ENCODE measurements around the gene UBE2R2. TPM values are rescaled to one million over a fixed set of nuclear protein-coding genes. Genes with fewer than 3 reads are reported as not detected.
"Not testable (repeated sequence)": the region's sequence is repeated elsewhere in the genome, so short reads cannot be mapped to it uniquely, and the experiment has no call there.

Gene UBE2R2
- polyA plus RNA-seq, 1 donor from 2014 or later = 45.0 TPM

DNA sequence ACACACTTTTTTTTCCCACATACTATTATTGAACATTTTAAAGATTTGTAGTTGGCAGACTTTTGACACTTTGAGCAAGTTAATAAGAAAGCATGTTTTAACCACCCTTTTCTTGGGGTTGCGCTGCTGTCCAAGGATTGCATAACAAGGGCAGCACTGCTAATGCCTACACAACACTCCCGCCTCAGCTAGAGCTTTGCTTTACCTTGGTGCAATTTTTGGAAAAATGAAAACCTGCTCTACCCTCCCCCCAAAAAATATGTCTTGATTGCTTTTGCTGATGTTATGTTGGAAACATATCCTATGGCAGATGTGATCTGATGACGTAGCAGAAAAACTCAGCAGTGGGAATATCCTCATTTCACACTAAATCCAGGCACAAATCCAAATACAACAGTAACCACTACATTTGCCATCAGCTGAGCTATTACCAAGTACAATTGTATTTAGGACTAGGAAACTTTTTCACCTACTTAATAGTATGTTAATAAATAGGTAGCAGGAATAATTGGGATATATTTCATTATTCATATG, 51.5 kb downstream of the UBE2R2 start:
- no peaks in the 10 kb centered on the region for H3K9me2 ChIP-seq (ENCODE audit: insufficient read depth, low read length)
- no peaks in the 10 kb centered on the region for H3K36me3 ChIP-seq (ENCODE audit: insufficient read depth, low read length)
- H3K9ac ChIP-seq (ENCODE audit: low read length) = no peak overlapping the region
- H3K4me2 ChIP-seq (ENCODE audit: low read length) = no peak overlapping the region
- no peak overlapping the region for H3K4me3 ChIP-seq (ENCODE audit: low read length)
- no peaks in the 10 kb centered on the region for H3K9me3 ChIP-seq (ENCODE audit: low read length)
- no peaks in the 10 kb centered on the region for H4K20me1 ChIP-seq (ENCODE audit: insufficient read depth)
- H3K27me3 ChIP-seq (ENCODE audit: insufficient read depth, low read depth, low read length) = no peaks in the 10 kb centered on the region
- no peak overlapping the region for H2AFZ ChIP-seq (ENCODE audit: low read depth, low read length)
- no peak overlapping the region for H3K27ac ChIP-seq (ENCODE audit: low read length)
- H3F3A ChIP-seq (ENCODE audit: insufficient read depth, low read length, poor library complexity, severe bottlenecking) = peaks cover 2% of the 10 kb centered on the region
- H3K79me2 ChIP-seq (replicated peaks; ENCODE audit: insufficient read depth, low read length) = peaks cover 75% of the 10 kb centered on the region
- TF ChIP-seq RAD21 (conservative IDR thresholded peaks at IDR 0.05) (no peak), POLR2AphosphoS5 (IDR thresholded peaks at IDR 0.05) (no peak), EZH2 (IDR thresholded peaks at IDR 0.05; ENCODE audit: borderline replicate concordance, insufficient read depth, low read length, poor library complexity, severe bottlenecking) (no peak), MXI1 (conservative IDR thresholded peaks at IDR 0.05; ENCODE audit: poor library complexity, severe bottlenecking) (no peak), SMC3 (conservative IDR thresholded peaks at IDR 0.05; ENCODE audit: poor library complexity) (no peak), EP300 (conservative IDR thresholded peaks at IDR 0.05; ENCODE audit: poor library complexity, severe bottlenecking) (no peak)
- TF ChIP-seq, protein P1, sequence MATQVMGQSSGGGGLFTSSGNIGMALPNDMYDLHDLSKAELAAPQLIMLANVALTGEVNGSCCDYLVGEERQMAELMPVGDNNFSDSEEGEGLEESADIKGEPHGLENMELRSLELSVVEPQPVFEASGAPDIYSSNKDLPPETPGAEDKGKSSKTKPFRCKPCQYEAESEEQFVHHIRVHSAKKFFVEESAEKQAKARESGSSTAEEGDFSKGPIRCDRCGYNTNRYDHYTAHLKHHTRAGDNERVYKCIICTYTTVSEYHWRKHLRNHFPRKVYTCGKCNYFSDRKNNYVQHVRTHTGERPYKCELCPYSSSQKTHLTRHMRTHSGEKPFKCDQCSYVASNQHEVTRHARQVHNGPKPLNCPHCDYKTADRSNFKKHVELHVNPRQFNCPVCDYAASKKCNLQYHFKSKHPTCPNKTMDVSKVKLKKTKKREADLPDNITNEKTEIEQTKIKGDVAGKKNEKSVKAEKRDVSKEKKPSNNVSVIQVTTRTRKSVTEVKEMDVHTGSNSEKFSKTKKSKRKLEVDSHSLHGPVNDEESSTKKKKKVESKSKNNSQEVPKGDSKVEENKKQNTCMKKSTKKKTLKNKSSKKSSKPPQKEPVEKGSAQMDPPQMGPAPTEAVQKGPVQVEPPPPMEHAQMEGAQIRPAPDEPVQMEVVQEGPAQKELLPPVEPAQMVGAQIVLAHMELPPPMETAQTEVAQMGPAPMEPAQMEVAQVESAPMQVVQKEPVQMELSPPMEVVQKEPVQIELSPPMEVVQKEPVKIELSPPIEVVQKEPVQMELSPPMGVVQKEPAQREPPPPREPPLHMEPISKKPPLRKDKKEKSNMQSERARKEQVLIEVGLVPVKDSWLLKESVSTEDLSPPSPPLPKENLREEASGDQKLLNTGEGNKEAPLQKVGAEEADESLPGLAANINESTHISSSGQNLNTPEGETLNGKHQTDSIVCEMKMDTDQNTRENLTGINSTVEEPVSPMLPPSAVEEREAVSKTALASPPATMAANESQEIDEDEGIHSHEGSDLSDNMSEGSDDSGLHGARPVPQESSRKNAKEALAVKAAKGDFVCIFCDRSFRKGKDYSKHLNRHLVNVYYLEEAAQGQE (IDR thresholded peaks at IDR 0.05; ENCODE audit: borderline replicate concordance) = no peak
- TF ChIP-seq, protein P2, sequence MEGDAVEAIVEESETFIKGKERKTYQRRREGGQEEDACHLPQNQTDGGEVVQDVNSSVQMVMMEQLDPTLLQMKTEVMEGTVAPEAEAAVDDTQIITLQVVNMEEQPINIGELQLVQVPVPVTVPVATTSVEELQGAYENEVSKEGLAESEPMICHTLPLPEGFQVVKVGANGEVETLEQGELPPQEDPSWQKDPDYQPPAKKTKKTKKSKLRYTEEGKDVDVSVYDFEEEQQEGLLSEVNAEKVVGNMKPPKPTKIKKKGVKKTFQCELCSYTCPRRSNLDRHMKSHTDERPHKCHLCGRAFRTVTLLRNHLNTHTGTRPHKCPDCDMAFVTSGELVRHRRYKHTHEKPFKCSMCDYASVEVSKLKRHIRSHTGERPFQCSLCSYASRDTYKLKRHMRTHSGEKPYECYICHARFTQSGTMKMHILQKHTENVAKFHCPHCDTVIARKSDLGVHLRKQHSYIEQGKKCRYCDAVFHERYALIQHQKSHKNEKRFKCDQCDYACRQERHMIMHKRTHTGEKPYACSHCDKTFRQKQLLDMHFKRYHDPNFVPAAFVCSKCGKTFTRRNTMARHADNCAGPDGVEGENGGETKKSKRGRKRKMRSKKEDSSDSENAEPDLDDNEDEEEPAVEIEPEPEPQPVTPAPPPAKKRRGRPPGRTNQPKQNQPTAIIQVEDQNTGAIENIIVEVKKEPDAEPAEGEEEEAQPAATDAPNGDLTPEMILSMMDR (IDR thresholded peaks at IDR 0.05; ENCODE audit: poor library complexity, severe bottlenecking) = no peak

- not testable (repeated sequence) for H3K36me3 ChIP-seq (ENCODE audit: insufficient read depth, low read length)
- H3K79me2 ChIP-seq (replicated peaks; ENCODE audit: insufficient read depth, low read length) = peaks cover 78% of the 10 kb centered on the region
These were observed 52.3 kb downstream of the UBE2R2 start for GRCh38 chr9:33869243-33869642.

More at GRCh38 chr9:33869243-33869642, 52.3 kb downstream of the UBE2R2 start:
- H4K20me1 ChIP-seq (ENCODE audit: insufficient read depth); H3F3A ChIP-seq (ENCODE audit: insufficient read depth, low read length, poor library complexity, severe bottlenecking); H3K4me3 ChIP-seq (ENCODE audit: low read length); H3K27ac ChIP-seq (ENCODE audit: low read length); H3K9me2 ChIP-seq (ENCODE audit: insufficient read depth, low read length); H3K9me3 ChIP-seq (ENCODE audit: low read length); H2AFZ ChIP-seq (ENCODE audit: low read depth, low read length); H3K9ac ChIP-seq (ENCODE audit: low read length); H3K4me2 ChIP-seq (ENCODE audit: low read length); H3K27me3 ChIP-seq (ENCODE audit: insufficient read depth, low read depth, low read length): not testable (repeated sequence)

All from neural cell (in vitro differentiated cells).